Thyroid gland (tissue), 4 donors: ENCODE measurements around the gene CYGB. TPM values are rescaled to one million over a fixed set of nuclear protein-coding genes. Genes with fewer than 3 reads are reported as not detected.
"Not testable (repeated sequence)": the region's sequence is repeated elsewhere in the genome, so short reads cannot be mapped to it uniquely, and the experiment has no call there.

Experiments used
- DNase-seq, 2 donors: peaks; one replicate each; pipeline ENCODE4 v3.0.0-alpha.2; 2019
- H3K27ac ChIP-seq, 3 donors: fragments of 200-600 bp; sonication (generic); 1 replicate in 2 of 3; 2 replicates in 1 of 3; pipeline ENCODE4 v1.5.1; 2016 to 2019; ENCODE audit warnings: mild to moderate bottlenecking in 1 of 3, moderate library complexity in 1 of 3
- H3K27me3 ChIP-seq: fragments of 200-600 bp; sonication (generic); one replicate; pipeline ENCODE4 v1.5.1; 2019
- H3K36me3 ChIP-seq, 2 donors: fragments of 200-600 bp; sonication (generic); one replicate each; pipeline ENCODE4 v1.5.1; 2016 to 2019
- H3K4me1 ChIP-seq, 2 donors: fragments of 200-600 bp; sonication (generic); one replicate each; pipeline ENCODE4 v1.5.1; 2017 to 2019
- H3K4me3 ChIP-seq, 3 donors: fragments of 200-600 bp; sonication (generic); replicated peaks in 1 of 3; 1 replicate in 2 of 3; 2 replicates in 1 of 3; pipeline ENCODE4 v1.5.1; 2016; ENCODE audit warnings: mild to moderate bottlenecking in 1 of 3
- H3K9me3 ChIP-seq: fragments of 200-600 bp; sonication (generic); one replicate; pipeline ENCODE4 v1.5.1; 2017
- CTCF ChIP-seq, 6 experiments: fragments of 200-600 bp in 3 of 6; fragments of 450-650 bp in 3 of 6; sonication (generic) in 3 of 6; IDR thresholded peaks; one replicate each; pipeline ENCODE4 v1.5.1; 2016 to 2019; ENCODE audit warnings: antibody characterized with exemption in 6 of 6, mild to moderate bottlenecking in 2 of 6, inconsistent platforms in 1 of 6, moderate library complexity in 1 of 6
- POLR2A ChIP-seq, 2 donors: fragments of 450-650 bp; IDR thresholded peaks; one replicate each; pipeline ENCODE4 v1.6.1; 2017; ENCODE audit warnings: antibody characterized with exemption in 2 of 2, mild to moderate bottlenecking in 2 of 2, moderate library complexity in 1 of 2
- WGBS, 2 donors: methylation state at CpG; one replicate each; pipeline ENCODE4 v1.1.5; 2017; 5-methylcytosine and 5-hydroxymethylcytosine counted together
- intact Hi-C: fragments of 100-400 bp; cut with DNase I; formaldehyde crosslinking; loops from one replicate; pipeline ENCODE4 v1.15.1; 2023
- total RNA-seq, 4 donors: library from RNA; depleted of rRNA; stranded (reverse); fragments of >200 nt; gene quantifications; one replicate each; pipeline ENCODE4 v1.2.3, GENCODE V29; 2016

Gene CYGB
- total RNA-seq, 4 donors from 2014 or later, result 14.7 to 32.3 (median 25.6) TPM

DNA sequence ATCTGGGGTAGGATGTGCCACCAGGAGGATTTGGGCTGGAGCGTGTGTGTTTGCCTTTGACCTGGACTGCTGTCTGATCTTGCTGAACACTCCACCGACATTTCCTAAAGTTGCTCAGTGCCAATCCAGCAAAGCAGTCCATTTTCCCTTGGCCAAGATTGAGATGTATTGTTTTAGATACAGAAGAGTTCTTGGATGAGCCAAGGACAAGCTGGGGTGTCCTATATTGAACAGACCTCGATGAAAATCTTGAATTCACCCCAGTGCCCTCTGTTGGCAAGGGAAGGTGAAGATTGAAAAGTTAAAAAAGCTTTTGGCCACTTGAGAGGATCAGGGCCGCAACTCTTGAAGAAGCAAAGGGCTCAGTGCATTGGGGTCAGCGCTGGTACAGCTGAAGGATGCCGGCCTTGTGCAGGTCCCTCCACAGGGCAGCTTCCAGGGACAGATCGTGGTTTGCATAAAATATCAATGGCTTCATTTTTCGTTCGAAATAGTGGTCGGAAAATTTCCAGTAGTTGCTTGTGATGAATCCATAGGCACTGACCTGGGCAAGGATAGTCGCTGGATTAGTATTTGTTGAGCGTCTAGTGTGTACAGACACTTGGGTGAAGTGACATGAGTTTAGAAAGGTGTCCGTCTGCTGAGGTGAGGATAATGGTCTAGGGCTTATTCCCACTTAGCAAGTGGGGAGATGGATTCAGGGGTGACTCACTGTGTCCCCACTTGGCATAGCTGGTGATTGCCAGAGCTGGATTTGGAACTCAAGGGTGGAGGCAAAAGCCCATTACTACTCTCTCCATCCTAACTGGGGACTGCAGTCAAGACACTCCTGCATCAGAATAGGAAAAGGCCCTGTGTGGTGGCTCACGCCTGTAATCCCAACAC lies 28.5 kb upstream of the CYGB start:
- peaks cover 52 to 59% of the 10 kb centered on the region in 2 donors for H3K4me1 ChIP-seq
- H3K9me3 ChIP-seq, result no peaks in the 10 kb centered on the region
- no peak overlapping the region for H3K4me3 ChIP-seq
- peak overlapping the region in 1 of 3 donors; percentile 92 for H3K27ac ChIP-seq
- WGBS, 2 donors, result 74 to 76% methylated on average over 14 of the region's 14 CpGs
- H3K27me3 ChIP-seq, result no peaks in the 10 kb centered on the region
- no peak for DNase-seq
- H3K36me3 ChIP-seq, result peaks cover 0 to 13% of the 10 kb centered on the region in 2 donors
- intact Hi-C loops, result no loop called here
- no peak for TF ChIP-seq CTCF (IDR thresholded peaks at IDR 0.05)
- TF ChIP-seq POLR2A (IDR thresholded peaks at IDR 0.05), result no peak

GRCh38 chr17:76564991-76565727 lies 27.6 kb upstream of the CYGB start:
- DNase-seq, H3K27me3 ChIP-seq, intact Hi-C loops, H3K4me3 ChIP-seq, H3K9me3 ChIP-seq, H3K27ac ChIP-seq: not testable (repeated sequence)
- 54 to 72% methylated on average over 7 of the region's 8 CpGs for WGBS, 2 donors
- H3K4me1 ChIP-seq, result peaks cover 44 to 58% of the 10 kb centered on the region in 2 donors
- H3K36me3 ChIP-seq, result peaks cover 0 to 13% of the 10 kb centered on the region in 2 donors

- intact Hi-C loops, H3K9me3 ChIP-seq, H3K27ac ChIP-seq, H3K4me3 ChIP-seq, H3K27me3 ChIP-seq, DNase-seq: not testable (repeated sequence)
- H3K36me3 ChIP-seq, result peaks cover 0 to 13% of the 10 kb centered on the region in 2 donors
- 85 to 87% methylated on average over 2 of the region's 2 CpGs for WGBS, 2 donors
- peaks cover 41 to 64% of the 10 kb centered on the region in 2 donors for H3K4me1 ChIP-seq
These were observed 25.9 kb upstream of the CYGB start for GRCh38 chr17:76563359-76563758.

GRCh38 chr17:76562734-76563148 lies 25.2 kb upstream of the CYGB start:
- TF ChIP-seq CTCF (IDR thresholded peaks at IDR 0.05) (no peak), POLR2A (IDR thresholded peaks at IDR 0.05) (no peak)
- Histone ChIP-seq H3K27me3 (no peaks in the 10 kb centered on the region), H3K36me3 (peaks cover 0 to 13% of the 10 kb centered on the region in 2 donors), H3K4me3 (no peak overlapping the region), H3K9me3 (no peaks in the 10 kb centered on the region), H3K27ac (no peak overlapping the region), H3K4me1 (peaks cover 39 to 61% of the 10 kb centered on the region in 2 donors)
- DNase-seq, result no peak
- WGBS, 2 donors, result 61 to 80% methylated on average over 6 of the region's 6 CpGs
- intact Hi-C loops, result no loop called here

GRCh38 chr17:76561799-76562268 lies 24.3 kb upstream of the CYGB start:
- Histone ChIP-seq H3K36me3 (peaks cover 0 to 13% of the 10 kb centered on the region in 2 donors), H3K9me3 (no peaks in the 10 kb centered on the region), H3K27me3 (no peaks in the 10 kb centered on the region), H3K27ac (peak overlapping the region in 1 of 3 donors; percentile 3), H3K4me1 (peaks cover 32 to 52% of the 10 kb centered on the region in 2 donors), H3K4me3 (no peak overlapping the region)
- no peak for TF ChIP-seq POLR2A (IDR thresholded peaks at IDR 0.05)
- DNase-seq, result no peak
- 65 to 71% methylated on average over 5 of the region's 5 CpGs for whole genome bisulfite sequencing, 2 donors
- intact Hi-C loops, result no loop called here

DNA sequence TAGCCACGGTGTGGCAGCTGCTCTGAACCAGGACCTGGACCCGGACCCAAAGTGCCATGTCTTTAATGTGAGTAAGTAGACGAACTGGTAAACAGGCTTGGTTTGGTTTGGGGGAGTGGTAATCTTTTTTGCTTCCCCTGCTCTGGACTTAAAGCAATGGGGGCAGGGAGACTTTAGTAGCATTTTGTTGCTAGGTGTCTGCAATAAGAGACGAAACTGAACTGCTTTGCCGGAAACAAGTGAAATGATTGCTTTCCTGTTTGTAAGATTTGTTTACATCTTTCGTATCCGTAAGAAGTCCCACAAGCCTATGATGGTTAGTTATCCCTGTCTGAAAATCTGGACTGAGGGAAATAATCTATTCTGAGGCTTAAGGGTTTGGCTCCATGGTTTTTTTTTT lies 23.8 kb upstream of the CYGB start:
- Histone ChIP-seq H3K27me3 (no peaks in the 10 kb centered on the region), H3K4me3 (no peak overlapping the region), H3K4me1 (peaks cover 34 to 52% of the 10 kb centered on the region in 2 donors), H3K9me3 (no peaks in the 10 kb centered on the region), H3K27ac (no peak overlapping the region), H3K36me3 (peaks cover 0 to 13% of the 10 kb centered on the region in 2 donors)
- DNase-seq, result no peak
- WGBS, 2 donors, result 82 to 89% methylated on average over 7 of the region's 7 CpGs
- intact Hi-C loops, result no loop called here
- TF ChIP-seq POLR2A (IDR thresholded peaks at IDR 0.05), result no peak
- no peak for TF ChIP-seq CTCF (IDR thresholded peaks at IDR 0.05)
